H9 (cell line): ENCODE measurements around the gene SIN3A. TPM values are rescaled to one million over a fixed set of nuclear protein-coding genes. Genes with fewer than 3 reads are reported as not detected.

Experiments used
- DNase-seq: peaks from one replicate; pipeline ENCODE4 v3.0.0-alpha.2; 2017
- H2AFZ ChIP-seq: one replicate; pipeline ENCODE4 v1.6.1; 2013; ENCODE audit warnings: mild to moderate bottlenecking, low read length, control low read depth, moderate library complexity
- H2AK5ac ChIP-seq: 2 replicates; pipeline ENCODE4 v1.6.1; 2013; ENCODE audit warnings: low read length, control low read depth, mixed read lengths; ENCODE audit not compliant: insufficient read length
- H2BK120ac ChIP-seq: one replicate; pipeline ENCODE4 v1.6.1; 2013; ENCODE audit warnings: low read depth, mild to moderate bottlenecking, low read length, control low read depth, inconsistent platforms; ENCODE audit not compliant: poor library complexity, severe bottlenecking
- H2BK12ac ChIP-seq: 2 replicates; pipeline ENCODE4 v1.6.1; 2013; ENCODE audit warnings: low read length, control low read depth, mixed read lengths, low read depth; ENCODE audit not compliant: insufficient read length
- H2BK15ac ChIP-seq: 2 replicates; pipeline ENCODE4 v1.6.1; 2013; ENCODE audit warnings: low read depth, low read length, control low read depth
- H2BK20ac ChIP-seq: one replicate; pipeline ENCODE4 v1.6.1; 2013; ENCODE audit warnings: low read depth, mild to moderate bottlenecking, low read length, control low read depth, inconsistent platforms; ENCODE audit not compliant: poor library complexity, severe bottlenecking
- H2BK5ac ChIP-seq: 2 replicates; pipeline ENCODE4 v1.6.1; 2013; ENCODE audit warnings: low read length, control low read depth, mixed read lengths; ENCODE audit not compliant: insufficient read length
- H3K14ac ChIP-seq: 2 replicates; pipeline ENCODE4 v1.6.1; 2013; ENCODE audit warnings: low read length, control low read depth; ENCODE audit not compliant: insufficient read depth
- H3K18ac ChIP-seq: 2 replicates; pipeline ENCODE4 v1.6.1; 2013; ENCODE audit warnings: low read depth, mild to moderate bottlenecking, mixed read lengths, low read length, control low read depth; ENCODE audit not compliant: insufficient read length
- H3K23ac ChIP-seq: 2 replicates; pipeline ENCODE4 v1.6.1; 2013; ENCODE audit warnings: low read length, control low read depth, mixed read lengths, low read depth; ENCODE audit not compliant: insufficient read length
- H3K23me2 ChIP-seq: 2 replicates; pipeline ENCODE4 v1.6.1; 2013; ENCODE audit warnings: low read depth, mild to moderate bottlenecking, mixed read lengths, low read length, control low read depth; ENCODE audit not compliant: insufficient read length, poor library complexity, severe bottlenecking
- H3K27ac ChIP-seq: 2 replicates; pipeline ENCODE4 v1.5.1; 2013; ENCODE audit warnings: low read length, control low read depth, mixed read lengths, low read depth; ENCODE audit not compliant: insufficient read length
- H3K27me3 ChIP-seq: 2 replicates; pipeline ENCODE4 v1.6.1; 2013; ENCODE audit warnings: low read length, control low read depth, inconsistent platforms; ENCODE audit not compliant: insufficient read depth
- H3K4ac ChIP-seq: 2 replicates; pipeline ENCODE4 v1.6.1; 2013; ENCODE audit warnings: low read depth, mild to moderate bottlenecking, control low read depth, inconsistent platforms, low read length, moderate library complexity
- H3K4me1 ChIP-seq: 2 replicates; pipeline ENCODE4 v1.6.1; 2013; ENCODE audit warnings: low read length, control low read depth, inconsistent platforms; ENCODE audit not compliant: insufficient read depth
- H3K4me2 ChIP-seq: 2 replicates; pipeline ENCODE4 v1.6.1; 2013; ENCODE audit warnings: low read length, control low read depth, mixed read lengths; ENCODE audit not compliant: insufficient read length, insufficient read depth
- H3K56ac ChIP-seq: 2 replicates; pipeline ENCODE4 v1.6.1; 2013; ENCODE audit warnings: low read depth, mild to moderate bottlenecking, mixed read lengths, low read length, control low read depth; ENCODE audit not compliant: insufficient read length
- H3K79me1 ChIP-seq: 2 replicates; pipeline ENCODE4 v1.6.1; 2013; ENCODE audit warnings: low read depth, mild to moderate bottlenecking, moderate library complexity, low read length, control low read depth, inconsistent platforms; ENCODE audit not compliant: insufficient read depth, poor library complexity, severe bottlenecking
- H3K79me2 ChIP-seq: 2 replicates; pipeline ENCODE4 v1.6.1; 2013; ENCODE audit warnings: low read length, control low read depth, inconsistent platforms; ENCODE audit not compliant: insufficient read depth
- H3K9ac ChIP-seq: 2 replicates; pipeline ENCODE4 v1.6.1; 2013; ENCODE audit warnings: low read length, control low read depth, mixed read lengths; ENCODE audit not compliant: insufficient read length; ENCODE audit errors: extremely low read depth
- H3K9me3 ChIP-seq: one replicate; pipeline ENCODE4 v1.6.1; 2013; ENCODE audit warnings: low read depth, low read length, inconsistent platforms; ENCODE audit not compliant: control insufficient read depth
- H3T11ph ChIP-seq: one replicate; pipeline ENCODE4 v1.6.1; 2013; ENCODE audit warnings: mild to moderate bottlenecking, low read length, control low read depth, inconsistent platforms
- H4K20me1 ChIP-seq: one replicate; pipeline ENCODE4 v1.6.1; 2013; ENCODE audit not compliant: control insufficient read depth, insufficient read length, insufficient read depth
- H4K5ac ChIP-seq: 2 replicates; pipeline ENCODE4 v1.6.1; 2013; ENCODE audit warnings: low read depth, mild to moderate bottlenecking, mixed read lengths, low read length, control low read depth; ENCODE audit not compliant: insufficient read length
- H4K8ac ChIP-seq: replicated peaks from 2 replicates; pipeline ENCODE4 v1.6.1; 2013; ENCODE audit warnings: low read length, control low read depth, mixed read lengths, low read depth; ENCODE audit not compliant: insufficient read length
- H4K91ac ChIP-seq: 2 replicates; pipeline ENCODE4 v1.6.1; 2013; ENCODE audit warnings: low read depth, mild to moderate bottlenecking, moderate library complexity, mixed read lengths, low read length, control low read depth; ENCODE audit not compliant: insufficient read length
- H3K27ac Mint-ChIP-seq, 3 experiments: 2 replicates in 2 of 3; 3 replicates in 1 of 3; pipeline ENCODE4 v1.8.0; 2020 to 2021; ENCODE audit warnings: mixed read lengths in 3 of 3, mild to moderate bottlenecking in 1 of 3, moderate library complexity in 1 of 3
- H3K27me3 Mint-ChIP-seq: 2 replicates; pipeline ENCODE4 v1.8.0; 2021; ENCODE audit warnings: low read depth, mild to moderate bottlenecking, moderate library complexity, mixed read lengths
- H3K36me3 Mint-ChIP-seq, 3 experiments: 2 replicates in 2 of 3; 3 replicates in 1 of 3; pipeline ENCODE4 v1.8.0; 2020 to 2021; ENCODE audit warnings: low read depth in 3 of 3, mixed read lengths in 3 of 3; ENCODE audit not compliant: insufficient read depth in 1 of 3
- H3K4me1 Mint-ChIP-seq, 2 experiments: 2 replicates each; pipeline ENCODE4 v1.8.0; 2020; ENCODE audit warnings: mixed read lengths in 2 of 2
- H3K4me3 Mint-ChIP-seq, 2 experiments: 2 replicates in 1 of 2; 3 replicates in 1 of 2; pipeline ENCODE4 v1.8.0; 2020 to 2021; ENCODE audit warnings: mild to moderate bottlenecking in 2 of 2, mixed read lengths in 2 of 2, moderate library complexity in 1 of 2
- H3K9me3 Mint-ChIP-seq, 2 experiments: 2 replicates in 1 of 2; 3 replicates in 1 of 2; pipeline ENCODE4 v1.8.0; 2020; ENCODE audit warnings: mild to moderate bottlenecking in 2 of 2, mixed read lengths in 2 of 2, moderate library complexity in 1 of 2
- CTCF ChIP-seq: fragments of 200-600 bp; sonication (generic); conservative IDR thresholded peaks from 3 replicates; pipeline ENCODE4 v1.8.0; 2021; ENCODE audit warnings: antibody characterized with exemption, mild to moderate bottlenecking
- WGBS: extraction: QIAGEN DNeasy Blood & Tissue Kit; methylation state at CpG from one replicate; pipeline ENCODE4 v1.1.7; 2013; ENCODE audit warnings: missing lambda C conversion rate, low lambda C conversion rate, mixed read lengths; ENCODE audit not compliant: insufficient read length; ENCODE audit errors: extremely low coverage; 5-methylcytosine and 5-hydroxymethylcytosine counted together
- total RNA-seq: library from RNA; stranded (reverse); gene quantifications from 2 replicates; pipeline ENCODE4 v1.2.1, GENCODE V29; 2021

SIN3A gene
- total RNA-seq, 1 experiment from 2014 or later: 102 TPM

- H2AK5ac ChIP-seq: no peak overlapping the region
- Mint-ChIP-seq H3K9me3 (no peaks in the 10 kb centered on the region; a peak in 1 of 5 replicates), H3K27ac (peak overlapping the region; percentile 99 to 100 (median 100)), H3K4me3 (peak overlapping the region; percentile 89 to 95), H3K4me1 (peaks cover 23 to 33% of the 10 kb centered on the region in 2 experiments), H3K36me3 (peaks cover 3 to 4% (median 3%) of the 10 kb centered on the region in 3 experiments; a peak in 3 of 7 replicates), H3K27me3 (peaks cover 4% of the 10 kb centered on the region)
- H3T11ph ChIP-seq: no peak overlapping the region
- no peak overlapping the region for H2BK12ac ChIP-seq
- DNase-seq: peak; percentile 80
- peaks cover 20% of the 10 kb centered on the region; the same call in 1 of the 2 replicates for H3K79me2 ChIP-seq
- peak overlapping the region; percentile 89 for H3K4me2 ChIP-seq
- no peak overlapping the region for H4K8ac ChIP-seq
- peak overlapping the region; percentile 84 for H3K27ac ChIP-seq
- peak overlapping the region; percentile 79 for H3K9ac ChIP-seq
- H2BK15ac ChIP-seq: no peak overlapping the region
- no peak overlapping the region for H2BK20ac ChIP-seq
- H4K5ac ChIP-seq: no peak overlapping the region
- no peaks in the 10 kb centered on the region for H3K9me3 ChIP-seq
- H2BK120ac ChIP-seq: no peak overlapping the region
- peaks cover 22% of the 10 kb centered on the region for H3K23me2 ChIP-seq
- H2AFZ ChIP-seq: no peak overlapping the region
- no peaks in the 10 kb centered on the region for H4K20me1 ChIP-seq
- no peak overlapping the region for H3K23ac ChIP-seq
- no peak overlapping the region for H4K91ac ChIP-seq
- H3K4me1 ChIP-seq: no peaks in the 10 kb centered on the region
- no peak overlapping the region for H3K56ac ChIP-seq
- H2BK5ac ChIP-seq: no peak overlapping the region
- no CpG with 5 or more reads among the region's 16 CpGs for WGBS
- H3K4ac ChIP-seq: no peak overlapping the region
- TF ChIP-seq CTCF: no peak
- H3K18ac ChIP-seq: peak overlapping the region; percentile 53
- H3K14ac ChIP-seq: peak overlapping the region; percentile 20; the same call in 1 of the 2 replicates
- no peaks in the 10 kb centered on the region for H3K27me3 ChIP-seq
- no peaks in the 10 kb centered on the region for H3K79me1 ChIP-seq
Observed at GRCh38 chr15:75452364-75452864, 924 bp upstream of the SIN3A start.
